ENCODE measurements around the gene TOMM7. TPM values are rescaled to one million over a fixed set of nuclear protein-coding genes. Genes with fewer than 3 reads are reported as not detected.

Gene TOMM7
- polyA plus RNA-seq, 1 donor (not counting 4 experiments of a cell fraction or from before 2014, with no cell fraction given): 1,291 TPM

- dilution Hi-C loops (cut with MboI; ENCODE audit: extremely low pct_ligation_motif_present, low sequenced_read_pairs): no loop called here
- peaks cover 28% of the 10 kb centered on the region for H3K4me1 ChIP-seq (ENCODE audit: control insufficient read depth, extremely low read depth, insufficient read depth, low read length)
These were observed 41.7 kb upstream of the TOMM7 start for GRCh38 chr7:22864301-22864700.

GRCh38 chr7:22863156-22863899, 40.7 kb upstream of the TOMM7 start:
- Histone ChIP-seq H3K27me3 (ENCODE audit: control insufficient read depth, extremely low read depth, insufficient read depth, low read length) (no peaks in the 10 kb centered on the region), H2AFZ (ENCODE audit: control insufficient read depth, low read length) (no peak overlapping the region), H3K9ac (ENCODE audit: control insufficient read depth, extremely low read depth, insufficient read depth, low read length) (peak overlapping the region; percentile 13), H3K9me3 (ENCODE audit: control insufficient read depth, low read depth, low read length) (no peaks in the 10 kb centered on the region), H3K4me1 (ENCODE audit: control insufficient read depth, extremely low read depth, insufficient read depth, low read length) (peaks cover 37% of the 10 kb centered on the region), H3K9me1 (ENCODE audit: control insufficient read depth, extremely low read depth, insufficient read depth, low read length) (no peaks in the 10 kb centered on the region), H3K4me2 (ENCODE audit: control insufficient read depth, extremely low read depth, insufficient read depth, low read depth, low read length) (peak overlapping the region; percentile 31), H3K79me2 (ENCODE audit: control insufficient read depth, insufficient read depth, low read length) (no peaks in the 10 kb centered on the region), H3K27ac (ENCODE audit: control insufficient read depth, insufficient read depth, low read length) (peak overlapping the region; percentile 75), H3K4me3 (ENCODE audit: control insufficient read depth in 2 of 3, extremely low read depth in 1 of 3, insufficient read depth in 2 of 3, low read depth in 1 of 3, low read length in 3 of 3) (no peak overlapping the region), H3K36me3 (ENCODE audit: control insufficient read depth in 2 of 2, extremely low read depth in 1 of 2, insufficient read depth in 2 of 2, low read length in 2 of 2) (peaks cover 10 to 14% of the 10 kb centered on the region in 2 experiments), H4K20me1 (ENCODE audit: control insufficient read depth, extremely low read depth, insufficient read depth, low read length) (no peaks in the 10 kb centered on the region)
- TF ChIP-seq CTCF (optimal IDR thresholded peaks at IDR 0.05 in 1 of 3, IDR thresholded peaks at IDR 0.05 in 1 of 3, conservative IDR thresholded peaks at IDR 0.05 in 1 of 3; ENCODE audit: extremely low read depth in 1 of 3, insufficient read depth in 2 of 3, low read length in 3 of 3) (no peak), EZH2 (IDR thresholded peaks at IDR 0.05; ENCODE audit: low read length) (no peak)
- peak; percentile 64 for DNase-seq (ENCODE audit: low read depth, low spot score)
- dilution Hi-C loops (cut with MboI; ENCODE audit: extremely low pct_ligation_motif_present, low sequenced_read_pairs): no loop called here
- peak; percentile 74 for FAIRE-seq

More at GRCh38 chr7:22864301-22864700, 41.7 kb upstream of the TOMM7 start:
- peaks cover 10 to 13% of the 10 kb centered on the region in 2 experiments for H3K36me3 ChIP-seq (ENCODE audit: control insufficient read depth in 2 of 2, extremely low read depth in 1 of 2, insufficient read depth in 2 of 2, low read length in 2 of 2)
- no peaks in the 10 kb centered on the region for H3K9me1 ChIP-seq (ENCODE audit: control insufficient read depth, extremely low read depth, insufficient read depth, low read length)
- H3K27me3 ChIP-seq (ENCODE audit: control insufficient read depth, extremely low read depth, insufficient read depth, low read length): no peaks in the 10 kb centered on the region
- H3K79me2 ChIP-seq (ENCODE audit: control insufficient read depth, insufficient read depth, low read length): no peaks in the 10 kb centered on the region
- no peak for FAIRE-seq
- no peak overlapping the region for H3K4me3 ChIP-seq (ENCODE audit: control insufficient read depth in 2 of 3, extremely low read depth in 1 of 3, insufficient read depth in 2 of 3, low read depth in 1 of 3, low read length in 3 of 3)
- TF ChIP-seq CTCF (optimal IDR thresholded peaks at IDR 0.05 in 1 of 3, IDR thresholded peaks at IDR 0.05 in 1 of 3, conservative IDR thresholded peaks at IDR 0.05 in 1 of 3; ENCODE audit: extremely low read depth in 1 of 3, insufficient read depth in 2 of 3, low read length in 3 of 3) (no peak), EZH2 (IDR thresholded peaks at IDR 0.05; ENCODE audit: low read length) (no peak)
- DNase-seq (ENCODE audit: low read depth, low spot score): no peak
- no peak overlapping the region for H3K4me2 ChIP-seq (ENCODE audit: control insufficient read depth, extremely low read depth, insufficient read depth, low read depth, low read length)
- no peak overlapping the region for H2AFZ ChIP-seq (ENCODE audit: control insufficient read depth, low read length)
- no peaks in the 10 kb centered on the region for H3K9me3 ChIP-seq (ENCODE audit: control insufficient read depth, low read depth, low read length)
- H3K27ac ChIP-seq (ENCODE audit: control insufficient read depth, insufficient read depth, low read length): peak overlapping the region; percentile 75
- H4K20me1 ChIP-seq (ENCODE audit: control insufficient read depth, extremely low read depth, insufficient read depth, low read length): no peaks in the 10 kb centered on the region
- H3K9ac ChIP-seq (ENCODE audit: control insufficient read depth, extremely low read depth, insufficient read depth, low read length): no peak overlapping the region
